ENCODE measurements around the gene DHRS4.
"Not testable (repeated sequence)": the region's sequence is repeated elsewhere in the genome, so short reads cannot be mapped to it uniquely, and the experiment has no call there.

The DHRS4 gene

GRCh38 chr14:23937203-23937602 lies 16.4 kb upstream of the DHRS4 start:
- Histone ChIP-seq H3K4me3 (no peak overlapping the region), H3K27ac (no peak overlapping the region)
- TF ChIP-seq CTCF (IDR thresholded peaks at IDR 0.05) = no peak
- DNase-seq (ENCODE audit: low spot score) = no peak

- no peak overlapping the region for H3K27ac ChIP-seq
- TF ChIP-seq CTCF (IDR thresholded peaks at IDR 0.05) = no peak
- no peak overlapping the region for H3K4me3 ChIP-seq
- DNase-seq (ENCODE audit: low spot score) = no peak
These were observed 14.7 kb upstream of the DHRS4 start for GRCh38 chr14:23938823-23939222.

- no peak overlapping the region for H3K27ac ChIP-seq
- TF ChIP-seq CTCF (IDR thresholded peaks at IDR 0.05) = no peak
- no peak for DNase-seq (ENCODE audit: low spot score)
- H3K4me3 ChIP-seq = no peak overlapping the region
These were observed 13.8 kb upstream of the DHRS4 start for GRCh38 chr14:23939607-23940326.

GRCh38 chr14:23941230-23941629 lies 12.3 kb upstream of the DHRS4 start:
- DNase-seq (ENCODE audit: low spot score) = no peak
- Histone ChIP-seq H3K27ac (no peak overlapping the region), H3K4me3 (no peak overlapping the region)
- TF ChIP-seq CTCF (IDR thresholded peaks at IDR 0.05) = no peak

- no peak for DNase-seq (ENCODE audit: low spot score)
- no peak for TF ChIP-seq CTCF (IDR thresholded peaks at IDR 0.05)
- Histone ChIP-seq H3K4me3 (no peak overlapping the region), H3K27ac (no peak overlapping the region)
These were observed 11.9 kb upstream of the DHRS4 start for GRCh38 chr14:23941669-23942068.

GRCh38 chr14:23942587-23942986 lies 11.0 kb upstream of the DHRS4 start:
- Histone ChIP-seq H3K4me3 (no peak overlapping the region), H3K27ac (no peak overlapping the region)
- no peak for TF ChIP-seq CTCF (IDR thresholded peaks at IDR 0.05)
- no peak for DNase-seq (ENCODE audit: low spot score)

GRCh38 chr14:23949069-23949468 lies 4.5 kb upstream of the DHRS4 start:
- DNase-seq (ENCODE audit: low spot score); H3K4me3 ChIP-seq: not testable (repeated sequence)

More at GRCh38 chr14:23949069-23949468, 4.5 kb upstream of the DHRS4 start:
- H3K27ac ChIP-seq = not testable (repeated sequence)

Data from coronary artery (tissue), 2 donors.